HEK293 (cell line): ENCODE measurements around the gene PTPRN2.
A peak's percentile ranks its signal among the peaks of the same experiment; 100 is the strongest.

Source experiments
- CTCF ChIA-PET: fragments of 350-600 bp; formaldehyde crosslinking; extraction: SDS; loops from one replicate; lab custom pipeline; 2021; ENCODE audit warnings: antibody characterized with exemption; lab: Yijun Ruan, JAX
- POLR2A ChIA-PET: fragments of 300-600 bp; formaldehyde crosslinking; extraction: SDS; loops from one replicate; lab custom pipeline; 2020; ENCODE audit warnings: antibody characterized with exemption, inconsistent platforms; lab: Yijun Ruan, JAX
- H3K27ac ChIP-seq: fragments of 200-500 bp; sonication (Bioruptor generic); 2 replicates; pipeline ENCODE4 v1.5.1; 2014; ENCODE audit warnings: low read depth, low read length, control low read depth, inconsistent platforms; ENCODE audit errors: extremely low read depth
- H3K36me3 ChIP-seq, 2 experiments: fragments of 200-500 bp in 1 of 2; sonication (Bioruptor generic) in 1 of 2; 1 replicate in 1 of 2; 2 replicates in 1 of 2; pipeline ENCODE4 v1.5.1; 2014 to 2017; ENCODE audit warnings: inconsistent platforms in 2 of 2, low read length in 2 of 2; ENCODE audit not compliant: control insufficient read depth in 2 of 2, insufficient read depth in 1 of 2
- H3K4me1 ChIP-seq: fragments of 200-500 bp; sonication (Bioruptor generic); 2 replicates; pipeline ENCODE4 v1.5.1; 2014; ENCODE audit warnings: mild to moderate bottlenecking, low read length, inconsistent platforms; ENCODE audit not compliant: control insufficient read depth, insufficient read depth
- H3K4me3 ChIP-seq: 2 replicates; pipeline ENCODE4 v1.5.1; 2011; ENCODE audit warnings: low read depth, mild to moderate bottlenecking, control low read depth, low read length, moderate library complexity
- H3K9me3 ChIP-seq: fragments of 200-500 bp; sonication (Bioruptor generic); 2 replicates; pipeline ENCODE4 v1.5.1; 2014; ENCODE audit warnings: low read depth, low read length, inconsistent platforms; ENCODE audit not compliant: control insufficient read depth, insufficient read depth
- EGR2 ChIP-seq: fragments of 450-650 bp; formaldehyde crosslinking; IDR thresholded peaks from 2 replicates; pipeline ENCODE4 v1.5.1; 2016; ENCODE audit warnings: low read depth, missing biosample characterization, missing genetic modification characterization
- HOXD13 ChIP-seq: sonication (generic); formaldehyde crosslinking; IDR thresholded peaks from 2 replicates; pipeline ENCODE4 v1.8.0; 2022; ENCODE audit warnings: missing genetic modification reagents, borderline replicate concordance
- KLF1 ChIP-seq: fragments of 450-650 bp; formaldehyde crosslinking; IDR thresholded peaks from 2 replicates; pipeline ENCODE4 v1.5.1; 2016; ENCODE audit warnings: missing biosample characterization, missing genetic modification characterization
- SETDB1 ChIP-seq: IDR thresholded peaks from one replicate; pipeline ENCODE4 v1.6.1; 2017; ENCODE audit warnings: mild to moderate bottlenecking, low read length, moderate library complexity, mixed read lengths; ENCODE audit not compliant: insufficient read length
- ZNF133 ChIP-seq: fragments of 450-650 bp; formaldehyde crosslinking; IDR thresholded peaks from 2 replicates; pipeline ENCODE4 v1.5.1; 2016; ENCODE audit warnings: missing biosample characterization, missing genetic modification characterization
- ZNF18 ChIP-seq: fragments of 450-650 bp; formaldehyde crosslinking; IDR thresholded peaks from 2 replicates; pipeline ENCODE4 v1.5.1; 2016; ENCODE audit warnings: missing biosample characterization, missing genetic modification characterization
- ZNF202 ChIP-seq: fragments of 450-650 bp; formaldehyde crosslinking; IDR thresholded peaks from 2 replicates; pipeline ENCODE4 v1.5.1; 2016; ENCODE audit warnings: missing biosample characterization, missing genetic modification characterization, borderline replicate concordance
- ZNF416 ChIP-seq: fragments of 450-650 bp; formaldehyde crosslinking; IDR thresholded peaks from 2 replicates; pipeline ENCODE4 v1.5.1; 2016; ENCODE audit warnings: missing biosample characterization, missing genetic modification characterization
- ZNF529 ChIP-seq: fragments of 450-650 bp; formaldehyde crosslinking; IDR thresholded peaks from 2 replicates; pipeline ENCODE4 v1.5.1; 2017; ENCODE audit warnings: missing genetic modification characterization, missing biosample characterization; ENCODE audit not compliant: insufficient replicate concordance
- ZNF629 ChIP-seq: fragments of 450-650 bp; formaldehyde crosslinking; IDR thresholded peaks from 2 replicates; pipeline ENCODE4 v1.5.1; 2017; ENCODE audit warnings: missing biosample characterization, missing genetic modification characterization
- ZNF660 ChIP-seq: fragments of 450-650 bp; IDR thresholded peaks from 2 replicates; pipeline ENCODE4 v1.5.1; 2018; ENCODE audit warnings: missing biosample characterization, mild to moderate bottlenecking, missing genetic modification characterization
- ZNF707 ChIP-seq: fragments of 450-650 bp; formaldehyde crosslinking; IDR thresholded peaks from 2 replicates; pipeline ENCODE4 v1.5.1; 2016; ENCODE audit warnings: missing biosample characterization, missing genetic modification characterization
- ZNF830 ChIP-seq: fragments of 450-650 bp; IDR thresholded peaks from 2 replicates; pipeline ENCODE4 v1.5.0; 2018; ENCODE audit warnings: missing biosample characterization, missing genetic modification characterization, low read depth, mild to moderate bottlenecking, moderate library complexity
- ZSCAN4 ChIP-seq: fragments of 450-650 bp; formaldehyde crosslinking; IDR thresholded peaks from 2 replicates; pipeline ENCODE4 v1.5.1; 2017; ENCODE audit warnings: missing biosample characterization, missing genetic modification characterization
- TF ChIP-seq, protein P1 (sequence below): fragments of 450-650 bp; IDR thresholded peaks from 2 replicates; pipeline ENCODE4 v1.5.1; 2018; ENCODE audit warnings: missing biosample characterization, missing genetic modification characterization
- TF ChIP-seq, protein P2 (sequence below): fragments of 450-650 bp; formaldehyde crosslinking; IDR thresholded peaks from 2 replicates; pipeline ENCODE4 v1.5.1; 2016; ENCODE audit warnings: missing biosample characterization, missing genetic modification characterization

The PTPRN2 gene

DNA sequence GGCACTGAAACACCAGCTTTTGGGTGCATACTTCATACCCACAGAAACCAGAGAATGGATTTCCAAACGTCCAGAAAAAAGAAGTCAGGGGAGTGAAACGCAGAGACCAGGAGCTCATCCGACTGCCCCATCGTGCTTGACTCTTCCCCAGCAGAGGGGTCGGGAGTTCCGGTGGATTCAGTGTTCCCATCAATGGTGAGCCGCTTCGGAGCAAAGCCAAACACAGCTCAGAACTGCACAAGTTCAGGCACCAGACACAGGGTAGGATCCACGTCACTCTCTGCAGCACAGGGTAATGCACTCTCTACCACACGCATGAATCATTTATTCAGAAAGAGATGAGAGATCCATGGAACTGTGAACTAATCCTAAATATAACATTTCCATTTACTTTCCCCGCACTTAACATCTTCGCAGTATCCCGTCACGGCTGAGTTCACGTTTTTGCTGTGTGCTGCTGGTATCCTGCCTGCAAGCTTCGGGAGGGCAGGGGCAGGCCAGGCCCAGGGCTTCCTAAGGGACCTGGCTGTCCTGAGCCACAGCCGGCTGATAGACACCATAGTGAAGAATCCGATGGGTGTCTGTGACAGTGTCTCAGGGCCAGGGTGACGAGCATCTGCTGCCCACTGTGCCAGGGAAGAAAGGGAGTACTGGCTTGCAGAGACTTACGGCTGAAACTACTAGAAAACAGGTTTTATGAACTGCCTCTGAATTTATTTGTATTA, 545.3 kb downstream of the PTPRN2 start:
- Histone ChIP-seq H3K4me3 (no peak overlapping the region), H3K9me3 (no peaks in the 10 kb centered on the region), H3K27ac (no peak overlapping the region), H3K4me1 (no peaks in the 10 kb centered on the region), H3K36me3 (no peaks in the 10 kb centered on the region)
- POLR2A ChIA-PET = no interaction called here
- TF ChIP-seq ZNF707 (tag by site-specific recombination) (no peak), ZSCAN4 (tag by site-specific recombination) (no peak), ZNF202 (tag by site-specific recombination) (no peak), KLF1 (no peak), ZNF830 (tag by site-specific recombination) (no peak)
- CTCF ChIA-PET = interaction anchor here (1.0 kb wide), 1 partner anchor 13 kb away, joined by 6 read pairs; no protein-coding TSS in a partner anchor

GRCh38 chr7:158040199-158040598, 547.4 kb downstream of the PTPRN2 start:
- Histone ChIP-seq H3K9me3 (no peaks in the 10 kb centered on the region), H3K4me3 (no peak overlapping the region), H3K4me1 (no peaks in the 10 kb centered on the region), H3K36me3 (no peaks in the 10 kb centered on the region), H3K27ac (no peak overlapping the region)
- TF ChIP-seq ZNF18 (tag by site-specific recombination) (no peak), ZNF529 (tag by site-specific recombination) (no peak), ZNF133 (tag by site-specific recombination) (0 out of 2 replicates have a peak, but pooled peaks have one; percentile 4), ZSCAN4 (tag by site-specific recombination) (peak; percentile 94)
- POLR2A ChIA-PET = no interaction called here
- CTCF ChIA-PET = no interaction called here

- no peaks in the 10 kb centered on the region for H3K9me3 ChIP-seq
- TF ChIP-seq SETDB1 (peak; percentile 58), ZNF629 (no peak), ZNF660 (tag by site-specific recombination) (no peak)
- TF ChIP-seq, all 188 proteins: peak for 1
- no peak overlapping the region for H3K4me3 ChIP-seq
- no peak overlapping the region for H3K27ac ChIP-seq
- ChIA-PET POLR2A (no interaction called here), CTCF (no interaction called here)
- no peaks in the 10 kb centered on the region for H3K4me1 ChIP-seq
- no peaks in the 10 kb centered on the region for H3K36me3 ChIP-seq
Measured at GRCh38 chr7:158039270-158039669, 548.4 kb downstream of the PTPRN2 start.

DNA sequence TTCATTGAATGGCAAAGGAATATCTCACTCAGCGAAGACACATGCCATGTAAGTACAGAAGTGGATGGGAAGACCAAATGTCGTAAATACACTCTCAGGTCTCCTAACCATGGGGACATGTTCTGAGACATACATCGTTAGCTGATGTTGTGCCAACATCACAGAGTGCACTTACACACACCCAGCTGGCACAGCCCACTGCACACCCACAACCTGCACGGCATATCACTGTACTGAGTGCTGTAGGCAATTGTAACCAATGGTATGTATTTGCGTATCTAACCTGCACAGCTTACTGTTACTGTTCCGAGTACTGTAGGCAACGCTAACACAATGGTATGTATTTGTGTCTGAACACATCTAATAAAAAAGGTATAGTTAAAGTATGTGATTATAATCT, 550.4 kb downstream of the PTPRN2 start:
- Histone ChIP-seq H3K36me3 (no peaks in the 10 kb centered on the region), H3K4me3 (no peak overlapping the region), H3K27ac (no peak overlapping the region), H3K9me3 (no peaks in the 10 kb centered on the region), H3K4me1 (no peaks in the 10 kb centered on the region)
- CTCF ChIA-PET = no interaction called here
- POLR2A ChIA-PET = no interaction called here
- TF ChIP-seq, protein P1, sequence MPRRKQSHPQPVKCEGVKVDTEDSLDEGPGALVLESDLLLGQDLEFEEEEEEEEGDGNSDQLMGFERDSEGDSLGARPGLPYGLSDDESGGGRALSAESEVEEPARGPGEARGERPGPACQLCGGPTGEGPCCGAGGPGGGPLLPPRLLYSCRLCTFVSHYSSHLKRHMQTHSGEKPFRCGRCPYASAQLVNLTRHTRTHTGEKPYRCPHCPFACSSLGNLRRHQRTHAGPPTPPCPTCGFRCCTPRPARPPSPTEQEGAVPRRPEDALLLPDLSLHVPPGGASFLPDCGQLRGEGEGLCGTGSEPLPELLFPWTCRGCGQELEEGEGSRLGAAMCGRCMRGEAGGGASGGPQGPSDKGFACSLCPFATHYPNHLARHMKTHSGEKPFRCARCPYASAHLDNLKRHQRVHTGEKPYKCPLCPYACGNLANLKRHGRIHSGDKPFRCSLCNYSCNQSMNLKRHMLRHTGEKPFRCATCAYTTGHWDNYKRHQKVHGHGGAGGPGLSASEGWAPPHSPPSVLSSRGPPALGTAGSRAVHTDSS (tag by site-specific recombination) = no peak
- TF ChIP-seq, protein P2, sequence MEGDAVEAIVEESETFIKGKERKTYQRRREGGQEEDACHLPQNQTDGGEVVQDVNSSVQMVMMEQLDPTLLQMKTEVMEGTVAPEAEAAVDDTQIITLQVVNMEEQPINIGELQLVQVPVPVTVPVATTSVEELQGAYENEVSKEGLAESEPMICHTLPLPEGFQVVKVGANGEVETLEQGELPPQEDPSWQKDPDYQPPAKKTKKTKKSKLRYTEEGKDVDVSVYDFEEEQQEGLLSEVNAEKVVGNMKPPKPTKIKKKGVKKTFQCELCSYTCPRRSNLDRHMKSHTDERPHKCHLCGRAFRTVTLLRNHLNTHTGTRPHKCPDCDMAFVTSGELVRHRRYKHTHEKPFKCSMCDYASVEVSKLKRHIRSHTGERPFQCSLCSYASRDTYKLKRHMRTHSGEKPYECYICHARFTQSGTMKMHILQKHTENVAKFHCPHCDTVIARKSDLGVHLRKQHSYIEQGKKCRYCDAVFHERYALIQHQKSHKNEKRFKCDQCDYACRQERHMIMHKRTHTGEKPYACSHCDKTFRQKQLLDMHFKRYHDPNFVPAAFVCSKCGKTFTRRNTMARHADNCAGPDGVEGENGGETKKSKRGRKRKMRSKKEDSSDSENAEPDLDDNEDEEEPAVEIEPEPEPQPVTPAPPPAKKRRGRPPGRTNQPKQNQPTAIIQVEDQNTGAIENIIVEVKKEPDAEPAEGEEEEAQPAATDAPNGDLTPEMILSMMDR = no peak
- no peak for TF ChIP-seq EGR2
- TF ChIP-seq HOXD13 (CRISPR knock-in tag) = no peak
- no peak for TF ChIP-seq ZNF416 (tag by site-specific recombination)
- TF ChIP-seq SETDB1 = no peak
